Stimulated activated CD8-positive, alpha-beta memory T cell treated with anti-CD3 and anti-CD28 coated beads, Interleukin-15, amount 100 ng/mL, for 24 hours (primary cell): ENCODE data around the gene MLYCD.

Source experiments
- DNase-seq: peaks from one replicate; pipeline ENCODE4 v3.0.0-alpha.2; 2020; ENCODE audit warnings: low read depth

Gene MLYCD

GRCh38 chr16:83899978-83900377, 1.1 kb downstream of the MLYCD start:
- no peak for DNase-seq

GRCh38 chr16:83900571-83900970, 1.7 kb downstream of the MLYCD start:
- DNase-seq, result no peak

GRCh38 chr16:83901101-83901500, 2.2 kb downstream of the MLYCD start:
- no peak for DNase-seq

GRCh38 chr16:83903751-83904150, 4.8 kb downstream of the MLYCD start:
- DNase-seq, result no peak

GRCh38 chr16:83906683-83907082, 7.8 kb downstream of the MLYCD start:
- DNase-seq, result no peak

GRCh38 chr16:83907111-83907510, 8.2 kb downstream of the MLYCD start:
- no peak for DNase-seq

- no peak for DNase-seq
Observed at GRCh38 chr16:83907631-83908250, 8.8 kb downstream of the MLYCD start.

- no peak for DNase-seq
Observed at GRCh38 chr16:83908798-83909197, 9.9 kb downstream of the MLYCD start.

- no peak for DNase-seq
Observed at GRCh38 chr16:83911290-83911689, 12.4 kb downstream of the MLYCD start.

GRCh38 chr16:83912519-83913244, 13.8 kb downstream of the MLYCD start:
- DNase-seq, result no peak

- DNase-seq, result no peak
Observed at GRCh38 chr16:83913245-83913633, 14.3 kb downstream of the MLYCD start.

GRCh38 chr16:83914091-83914710, 15.3 kb downstream of the MLYCD start:
- DNase-seq, result no peak

- DNase-seq, result no peak
Observed at GRCh38 chr16:83915081-83915480, 16.2 kb downstream of the MLYCD start.

GRCh38 chr16:83915491-83915890, 16.6 kb downstream of the MLYCD start:
- no peak for DNase-seq

GRCh38 chr16:83917152-83918120, 18.5 kb downstream of the MLYCD start:
- DNase-seq, result no peak

- DNase-seq, result no peak
Observed at GRCh38 chr16:83920894-83921491, 22.1 kb downstream of the MLYCD start.

- no peak for DNase-seq
Observed at GRCh38 chr16:83923581-83924365, 24.9 kb downstream of the MLYCD start.

GRCh38 chr16:83924686-83925085, 25.8 kb downstream of the MLYCD start:
- DNase-seq, result no peak

GRCh38 chr16:83925095-83925905, 26.4 kb downstream of the MLYCD start:
- no peak for DNase-seq
